H1 (cell line): ENCODE data around the gene FRG2. TPM values are rescaled to one million over a fixed set of nuclear protein-coding genes. Genes with fewer than 3 reads are reported as not detected.
"Not testable (repeated sequence)": the region's sequence is repeated elsewhere in the genome, so short reads cannot be mapped to it uniquely, and the experiment has no call there.

ENCODE experiments used
- CTCF ChIA-PET: fragments of 300-600 bp; sonication (Branson Sonifier 250); formaldehyde crosslinking; loops from one replicate; lab custom pipeline; 2021; ENCODE audit not compliant: partially characterized antibody; lab: Charles Lee
- POLR2A ChIA-PET: fragments of 300-600 bp; sonication (Branson Sonifier 250); formaldehyde crosslinking; loops from one replicate; lab custom pipeline; 2021; ENCODE audit warnings: inconsistent platforms; ENCODE audit not compliant: partially characterized antibody; lab: Charles Lee
- DNase-seq, 2 experiments: peaks; one replicate each; pipeline versions ENCODE4 v3.0.0 to v3.0.0-alpha.2; 2010 to 2022; ENCODE audit warnings: low spot score in 2 of 2, low read depth in 1 of 2, mixed read lengths in 1 of 2
- FAIRE-seq: peaks from 2 replicates; lab custom pipeline; 2011; peaks lifted over from hg19 to GRCh38; lab: Jason Lieb, UNC
- H2AFZ ChIP-seq: 2 replicates; pipeline ENCODE4 v1.8.1; 2012; ENCODE audit warnings: low read length, inconsistent platforms
- H2AK5ac ChIP-seq: 2 replicates; pipeline ENCODE4 v1.6.1; 2013; ENCODE audit warnings: low read depth, low read length
- H2BK120ac ChIP-seq: replicated peaks from 2 replicates; pipeline ENCODE3; 2013; ENCODE audit warnings: low read depth, low read length, inconsistent platforms
- H2BK12ac ChIP-seq: 2 replicates; pipeline ENCODE4 v1.6.1; 2013; ENCODE audit warnings: low read depth, low read length
- H2BK15ac ChIP-seq: 2 replicates; pipeline ENCODE4 v1.6.1; 2013; ENCODE audit warnings: low read length
- H2BK20ac ChIP-seq: 2 replicates; pipeline ENCODE4 v1.6.1; 2013; ENCODE audit warnings: low read length
- H2BK5ac ChIP-seq: 2 replicates; pipeline ENCODE4 v1.6.1; 2013; ENCODE audit warnings: low read depth, low read length
- H3K14ac ChIP-seq: 2 replicates; pipeline ENCODE4 v1.6.1; 2013; ENCODE audit warnings: inconsistent platforms; ENCODE audit not compliant: insufficient read length
- H3K18ac ChIP-seq: 2 replicates; pipeline ENCODE4 v1.6.1; 2013; ENCODE audit warnings: low read length; ENCODE audit errors: extremely low read depth
- H3K23ac ChIP-seq: 2 replicates; pipeline ENCODE4 v1.6.1; 2013; ENCODE audit warnings: inconsistent platforms; ENCODE audit not compliant: insufficient read length
- H3K23me2 ChIP-seq: 2 replicates; pipeline ENCODE4 v1.6.1; 2013; ENCODE audit warnings: low read depth, low read length
- H3K27ac ChIP-seq: 2 replicates; pipeline ENCODE4 v1.6.1; 2011; ENCODE audit warnings: low read depth, low read length, inconsistent platforms
- H3K27me3 ChIP-seq, 4 experiments: replicated peaks in 1 of 4; 1 replicate in 1 of 4; 2 replicates in 3 of 4; pipeline versions ENCODE4 v1.6.1 to v1.8.1; 2011 to 2013; ENCODE audit warnings: low read length in 3 of 4, mild to moderate bottlenecking in 3 of 4, inconsistent platforms in 2 of 4, mixed read lengths in 2 of 4, moderate library complexity in 1 of 4; ENCODE audit not compliant: control insufficient read depth in 3 of 4, insufficient read depth in 3 of 4; ENCODE audit errors: extremely low read depth in 1 of 4
- H3K36me3 ChIP-seq, 4 experiments: 2 replicates each; pipeline versions ENCODE4 v1.6.1 to v1.8.1; 2011 to 2013; ENCODE audit warnings: mild to moderate bottlenecking in 4 of 4, low read length in 3 of 4, moderate library complexity in 2 of 4, control low read depth in 1 of 4, inconsistent platforms in 1 of 4; ENCODE audit not compliant: insufficient read depth in 4 of 4, control insufficient read depth in 2 of 4
- H3K4ac ChIP-seq: replicated peaks from 2 replicates; pipeline ENCODE3; 2013; ENCODE audit warnings: low read length, low read depth, mixed read lengths, inconsistent platforms; ENCODE audit not compliant: insufficient read length
- H3K4me1 ChIP-seq, 4 experiments: replicated peaks in 1 of 4; 1 replicate in 1 of 4; 2 replicates in 3 of 4; pipeline versions ENCODE4 v1.6.1 to v1.8.1; 2011 to 2013; ENCODE audit warnings: low read length in 3 of 4, inconsistent platforms in 2 of 4, mixed read lengths in 1 of 4; ENCODE audit not compliant: insufficient read depth in 4 of 4, control insufficient read depth in 3 of 4
- H3K4me2 ChIP-seq, 2 experiments: 2 replicates each; pipeline versions ENCODE4 v1.6.1 to v1.8.1; 2011 to 2013; ENCODE audit warnings: low read depth in 2 of 2, low read length in 2 of 2, control low read depth in 1 of 2, inconsistent platforms in 1 of 2, mild to moderate bottlenecking in 1 of 2; ENCODE audit not compliant: insufficient read depth in 1 of 2
- H3K4me3 ChIP-seq, 4 experiments: fragments of 200-600, 300-600 bp in 1 of 4; sonication (generic), shearing (Covaris generic), sonication (Bioruptor Twin) in 1 of 4; 2 replicates each; pipeline versions ENCODE4 v1.5.1 to v1.8.1; 2011 to 2016; ENCODE audit warnings: low read length in 4 of 4, low read depth in 3 of 4, control low read depth in 2 of 4, inconsistent platforms in 2 of 4, mild to moderate bottlenecking in 2 of 4, mixed read lengths in 1 of 4, moderate library complexity in 1 of 4; ENCODE audit not compliant: insufficient read depth in 2 of 4; ENCODE audit errors: extremely low read depth in 1 of 4
- H3K56ac ChIP-seq: replicated peaks from 2 replicates; pipeline ENCODE3; 2013; ENCODE audit warnings: low read depth, mild to moderate bottlenecking, mixed read lengths, low read length, inconsistent platforms; ENCODE audit not compliant: insufficient read length
- H3K79me1 ChIP-seq: 2 replicates; pipeline ENCODE4 v1.6.1; 2013; ENCODE audit warnings: low read depth, low read length, control low read depth
- H3K79me2 ChIP-seq, 2 experiments: 2 replicates each; pipeline versions ENCODE4 v1.6.1 to v1.8.1; 2012 to 2013; ENCODE audit warnings: low read length in 2 of 2, mild to moderate bottlenecking in 2 of 2, inconsistent platforms in 1 of 2; ENCODE audit not compliant: insufficient read depth in 2 of 2, control insufficient read depth in 1 of 2
- H3K9ac ChIP-seq, 4 experiments: replicated peaks in 1 of 4; 1 replicate in 1 of 4; 2 replicates in 3 of 4; pipeline versions ENCODE4 v1.6.1 to v1.8.1; 2011 to 2013; ENCODE audit warnings: low read depth in 3 of 4, low read length in 3 of 4, control low read depth in 2 of 4, mild to moderate bottlenecking in 2 of 4, moderate library complexity in 2 of 4, inconsistent platforms in 1 of 4; ENCODE audit errors: extremely low read depth in 1 of 4
- H3K9me3 ChIP-seq, 2 experiments: 2 replicates each; pipeline versions ENCODE4 v1.6.1 to v1.8.1; 2012 to 2013; ENCODE audit warnings: mild to moderate bottlenecking in 2 of 2, moderate library complexity in 2 of 2, control low read depth in 1 of 2, inconsistent platforms in 1 of 2, low read depth in 1 of 2, low read length in 1 of 2, mixed read lengths in 1 of 2; ENCODE audit not compliant: insufficient read depth in 2 of 2
- H4K20me1 ChIP-seq, 2 experiments: replicated peaks in 1 of 2; 2 replicates each; pipeline versions ENCODE3 to v1.8.1; 2011 to 2013; ENCODE audit warnings: inconsistent platforms in 2 of 2, low read length in 2 of 2, mild to moderate bottlenecking in 1 of 2; ENCODE audit not compliant: insufficient read depth in 2 of 2, control insufficient read depth in 1 of 2
- H4K5ac ChIP-seq: 2 replicates; pipeline ENCODE4 v1.6.1; 2013; ENCODE audit warnings: low read length, low read depth, mixed read lengths, inconsistent platforms; ENCODE audit not compliant: insufficient read length
- H4K8ac ChIP-seq: 2 replicates; pipeline ENCODE4 v1.8.0; 2013; ENCODE audit warnings: mild to moderate bottlenecking, moderate library complexity, low read length, inconsistent platforms; ENCODE audit not compliant: insufficient read depth; ENCODE audit errors: extremely low read depth
- H4K91ac ChIP-seq: replicated peaks from 2 replicates; pipeline ENCODE3; 2013; ENCODE audit warnings: low read length, mixed read lengths, inconsistent platforms; ENCODE audit not compliant: insufficient read length
- WGBS, 2 experiments: shearing (Covaris generic) in 1 of 2; methylation state at CpG; one replicate each; pipeline versions ENCODE4 v1.1.6 to v1.1.7; 2013 to 2015; ENCODE audit warnings: low lambda C conversion rate in 2 of 2, mixed read lengths in 2 of 2, inconsistent platforms in 1 of 2, low coverage in 1 of 2, missing lambda C conversion rate in 1 of 2; ENCODE audit not compliant: insufficient replicate concordance in 2 of 2, insufficient coverage in 1 of 2, insufficient read length in 1 of 2; ENCODE audit errors: extremely low coverage in 1 of 2, missing lambda C conversion rate in 1 of 2; 5-methylcytosine and 5-hydroxymethylcytosine counted together
- long read RNA-seq, 2 experiments: library from RNA in 1 of 2; library from capped mRNA in 1 of 2; stranded (forward); transcript quantifications; one replicate each; pipeline ENCODE4 v2.0.0, GENCODE V29; 2021; ENCODE audit warnings: inconsistent platforms in 1 of 2
- polyA minus RNA-seq, 3 experiments: library from RNA; depleted of rRNA, polyadenylated mRNA; stranded (reverse); fragments of >200 nt; gene quantifications; 1 replicate in 2 of 3; 2 replicates in 1 of 3; pipeline ENCODE4 v1.2.3, GENCODE V29; 2011
- polyA plus RNA-seq, 7 experiments: library from polyadenylated mRNA; depleted of rRNA in 3 of 7; stranded (reverse) in 5 of 7; unstranded in 2 of 7; fragments of >200 nt in 5 of 7; fragments of 200-250 nt in 2 of 7; gene quantifications; 1 replicate in 5 of 7; 2 replicates in 1 of 7; 4 replicates in 1 of 7; pipeline versions ENCODE4 v1.2.1 to v1.2.3, GENCODE V29; 2011 to 2013; ENCODE audit warnings: missing spikeins in 2 of 7, mixed read lengths in 2 of 7
- total RNA-seq: library from RNA; stranded (reverse); fragmentation: NEBNext Ultra II Directional; extraction: Animal tissue kit (Norgen Biotek cat#: 25700); gene quantifications from 2 replicates; pipeline ENCODE4 v1.2.1, GENCODE V29; 2021

The FRG2 gene
- total RNA-seq (not detected in 2 replicates), polyA plus RNA-seq (2011; rRNA removed) (not detected in 2 replicates), polyA minus RNA-seq (2011; rRNA and poly(A)+ RNA removed) (not detected in 2 replicates)
- not detected for polyA plus RNA-seq (2011; cell fraction: cytosol; rRNA removed)
- not detected for polyA plus RNA-seq (2011; cell fraction: nucleus; rRNA removed)
- not detected in 4 replicates for polyA plus RNA-seq (2012, experiment 1 of 2)
- not detected for polyA plus RNA-seq (2012, experiment 2 of 2)
- not detected for polyA plus RNA-seq (2013, experiment 1 of 2)
- not detected for polyA plus RNA-seq (2013, experiment 2 of 2)
- not detected for polyA minus RNA-seq (2011; cell fraction: cytosol; rRNA and poly(A)+ RNA removed)
- not detected for polyA minus RNA-seq (2011; cell fraction: nucleus; rRNA and poly(A)+ RNA removed)
- long read RNA-seq, experiment 1 = 0 reads
- long read RNA-seq, experiment 2 = 0 reads

DNA sequence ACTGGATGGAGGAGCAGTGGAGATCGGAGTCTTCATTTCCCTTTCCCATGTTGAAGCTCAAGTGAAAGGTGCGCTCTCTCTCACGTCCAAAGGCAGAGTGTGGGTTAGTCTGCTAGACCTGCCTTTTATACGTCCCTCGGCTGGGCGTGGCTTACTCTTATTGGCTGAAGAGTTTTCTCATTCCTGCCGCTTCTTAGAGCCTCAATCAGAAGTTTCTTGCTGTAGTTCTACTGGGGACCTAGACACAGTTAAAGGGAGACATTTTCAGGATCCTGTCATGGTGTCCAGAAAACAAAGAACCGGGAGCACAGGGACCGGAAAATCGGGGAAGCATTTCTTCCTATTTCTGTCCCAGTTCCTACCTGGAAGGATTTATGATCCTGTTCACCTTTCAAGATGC is at the start of gene FRG2:
Gene FRG2 (minus strand): TSS at position 101 of the 400 bp plus-strand sequence. CDS start 52 bp downstream, at position 49.
- H3K4me3 ChIP-seq, H3K9ac ChIP-seq, FAIRE-seq, H3K56ac ChIP-seq, H2BK15ac ChIP-seq, H4K91ac ChIP-seq, POLR2A ChIA-PET, H2BK12ac ChIP-seq, H3K4me2 ChIP-seq, H2BK120ac ChIP-seq, H3K14ac ChIP-seq, H4K5ac ChIP-seq, H3K18ac ChIP-seq, H2AFZ ChIP-seq, H2BK20ac ChIP-seq, H4K20me1 ChIP-seq, H3K23me2 ChIP-seq, H3K27ac ChIP-seq, H2AK5ac ChIP-seq, H3K79me2 ChIP-seq, H3K79me1 ChIP-seq, H2BK5ac ChIP-seq, CTCF ChIA-PET, H3K4ac ChIP-seq, H3K36me3 ChIP-seq, DNase-seq, H3K9me3 ChIP-seq, H3K4me1 ChIP-seq, H4K8ac ChIP-seq, H3K23ac ChIP-seq: not testable (repeated sequence)
- H3K27me3 ChIP-seq = peaks cover 6 to 12% (median 9%) of the 10 kb centered on the region in 4 experiments; a peak in 6 of 7 replicates
- no CpG with 5 or more reads among the region's 10 CpGs for WGBS, 2 experiments
